ENCODE results near the gene SNRPA1. TPM values are rescaled to one million over a fixed set of nuclear protein-coding genes. Genes with fewer than 3 reads are reported as not detected.

SNRPA1 gene
- total RNA-seq, 2 experiments from 2014 or later, result 121 TPM

- H3K36me3 Mint-ChIP-seq, result peaks cover 28% of the 10 kb centered on the region
- POLR2A ChIA-PET, result no interaction called here
- no peaks in the 10 kb centered on the region for H3K27me3 Mint-ChIP-seq
- H3K4me3 Mint-ChIP-seq, result peak overlapping the region; percentile 78
- H3K9me3 Mint-ChIP-seq, result no peaks in the 10 kb centered on the region
- H3K27ac Mint-ChIP-seq, result peak overlapping the region; percentile 85
- H3K4me1 Mint-ChIP-seq, result peaks cover 79% of the 10 kb centered on the region
- no peak for ATAC-seq (ENCODE audit: low read depth)
- no peak for DNase-seq
Measured at GRCh38 chr15:101244889-101245668, 50.0 kb downstream of the SNRPA1 start.

- ATAC-seq (ENCODE audit: low read depth) (no peak), DNase-seq (no peak)
- H3K9me3 Mint-ChIP-seq, result no peaks in the 10 kb centered on the region
- peak overlapping the region; percentile 78 for H3K4me3 Mint-ChIP-seq
- peak overlapping the region; percentile 85 for H3K27ac Mint-ChIP-seq
- H3K36me3 Mint-ChIP-seq, result peaks cover 26% of the 10 kb centered on the region
- POLR2A ChIA-PET, result interaction anchor here (3.3 to 3.8 kb wide), 2 partner anchors 8 to 116 kb away, joined by 14 to 22 read pairs; partner anchors contain the start of gene CHSY1
- H3K27me3 Mint-ChIP-seq, result no peaks in the 10 kb centered on the region
- H3K4me1 Mint-ChIP-seq, result peaks cover 79% of the 10 kb centered on the region
Measured at GRCh38 chr15:101244036-101244781, 50.8 kb downstream of the SNRPA1 start.

DNA sequence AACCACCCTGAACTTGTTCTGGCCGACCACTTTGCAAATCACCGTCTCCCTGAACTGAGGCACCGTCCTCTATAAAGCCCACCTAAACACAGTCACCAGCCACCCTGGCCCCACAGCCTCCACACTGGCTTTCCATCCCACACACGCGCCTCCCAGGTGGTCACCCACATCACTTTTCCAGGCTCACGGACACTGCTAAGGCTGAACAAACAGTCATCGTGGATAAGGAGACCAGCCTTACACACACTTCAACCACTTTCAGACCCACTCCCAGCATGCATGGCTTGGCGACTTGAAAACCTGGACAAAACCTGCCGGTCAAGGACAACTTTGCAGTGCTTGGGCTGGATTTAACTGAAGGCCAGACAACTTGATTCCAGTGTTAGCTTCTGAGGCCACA lies 51.6 kb downstream of the SNRPA1 start:
- Mint-ChIP-seq H3K27me3 (no peaks in the 10 kb centered on the region), H3K4me1 (peaks cover 82% of the 10 kb centered on the region), H3K4me3 (peak overlapping the region; percentile 78), H3K36me3 (peaks cover 22% of the 10 kb centered on the region), H3K9me3 (no peaks in the 10 kb centered on the region), H3K27ac (peak overlapping the region; percentile 85)
- DNase-seq (no peak), ATAC-seq (ENCODE audit: low read depth) (no peak)
- POLR2A ChIA-PET, result interaction anchor here (1.0 to 3.8 kb wide), 4 partner anchors 9 to 116 kb away, joined by 3 to 22 read pairs (median 10); partner anchors contain the start of genes CHSY1 and SNRPA1

DNA sequence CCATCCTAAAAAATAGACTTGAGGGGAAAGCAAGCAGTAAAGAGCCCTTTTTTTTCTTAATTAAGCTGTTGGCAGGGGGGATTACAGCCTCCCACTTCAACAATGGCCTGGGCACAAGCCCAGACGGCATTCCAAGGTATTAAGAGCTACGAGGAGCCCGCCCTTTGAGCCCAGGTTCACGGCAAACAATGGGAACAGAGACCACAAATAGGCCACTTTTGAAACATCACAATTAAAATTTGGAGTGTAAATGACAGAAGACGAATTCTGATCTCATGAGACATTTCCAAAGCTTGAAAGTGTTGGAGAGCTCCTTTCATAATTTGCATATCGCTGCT lies 52.1 kb downstream of the SNRPA1 start:
- POLR2A ChIA-PET, result interaction anchor here (1.0 to 3.8 kb wide), 7 partner anchors 9 to 117 kb away, joined by 3 to 22 read pairs (median 7); partner anchors contain the start of genes CHSY1 and SNRPA1
- H3K4me1 Mint-ChIP-seq, result peaks cover 81% of the 10 kb centered on the region
- H3K9me3 Mint-ChIP-seq, result no peaks in the 10 kb centered on the region
- H3K27me3 Mint-ChIP-seq, result no peaks in the 10 kb centered on the region
- H3K4me3 Mint-ChIP-seq, result peak overlapping the region; percentile 78
- DNase-seq (no peak), ATAC-seq (ENCODE audit: low read depth) (no peak)
- H3K36me3 Mint-ChIP-seq, result peaks cover 19% of the 10 kb centered on the region
- peak overlapping the region; percentile 85 for H3K27ac Mint-ChIP-seq

- H3K4me3 Mint-ChIP-seq, result peak overlapping the region; percentile 78
- POLR2A ChIA-PET, result interaction anchor here (0.6 to 3.8 kb wide), 9 partner anchors 8 to 116 kb away, joined by 3 to 22 read pairs (median 5); partner anchors contain the start of genes CHSY1 and SNRPA1
- peaks cover 21% of the 10 kb centered on the region for H3K36me3 Mint-ChIP-seq
- DNase-seq (peak; percentile 70), ATAC-seq (ENCODE audit: low read depth) (peak; percentile 83)
- peaks cover 80% of the 10 kb centered on the region for H3K4me1 Mint-ChIP-seq
- no peaks in the 10 kb centered on the region for H3K9me3 Mint-ChIP-seq
- H3K27me3 Mint-ChIP-seq, result no peaks in the 10 kb centered on the region
- peak overlapping the region; percentile 85 for H3K27ac Mint-ChIP-seq
Measured at GRCh38 chr15:101242160-101242998, 52.7 kb downstream of the SNRPA1 start.

DNA sequence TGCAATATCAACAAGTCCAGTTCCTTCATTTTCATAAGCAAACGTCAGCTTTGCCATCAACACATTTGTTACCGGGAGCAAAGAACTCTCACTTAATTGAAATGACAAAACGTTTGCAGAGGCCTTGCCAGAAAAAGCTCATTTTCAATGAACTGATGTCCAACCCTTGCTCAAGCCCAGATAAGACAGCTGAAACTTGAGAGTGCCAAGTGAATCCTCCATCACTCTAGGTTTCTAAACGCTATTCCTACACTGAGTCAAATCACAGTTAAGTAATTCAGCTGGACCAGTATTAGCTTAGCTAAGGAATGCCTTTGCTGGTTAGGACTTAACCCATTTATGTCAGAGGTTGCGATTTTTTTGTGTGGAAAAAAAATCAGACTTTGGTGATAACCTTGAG lies 54.7 kb downstream of the SNRPA1 start:
- Mint-ChIP-seq H3K27me3 (no peaks in the 10 kb centered on the region), H3K4me3 (no peak overlapping the region), H3K9me3 (no peaks in the 10 kb centered on the region), H3K36me3 (peaks cover 23% of the 10 kb centered on the region), H3K27ac (no peak overlapping the region), H3K4me1 (peaks cover 65% of the 10 kb centered on the region)
- DNase-seq (no peak), ATAC-seq (ENCODE audit: low read depth) (no peak)
- POLR2A ChIA-PET, result interaction anchor here (0.8 to 1.3 kb wide), 2 partner anchors 10 to 114 kb away, joined by 3 to 4 read pairs; no protein-coding TSS in a partner anchor

- Mint-ChIP-seq H3K27me3 (no peaks in the 10 kb centered on the region), H3K9me3 (no peaks in the 10 kb centered on the region), H3K4me1 (peaks cover 59% of the 10 kb centered on the region), H3K36me3 (peaks cover 29% of the 10 kb centered on the region), H3K4me3 (peak overlapping the region; percentile 64), H3K27ac (peak overlapping the region; percentile 77)
- ATAC-seq (ENCODE audit: low read depth), result no peak
- no peak for DNase-seq
- POLR2A ChIA-PET, result interaction anchor here (1.3 kb wide), 1 partner anchor 11 kb away, joined by 4 read pairs; no protein-coding TSS in a partner anchor
Measured at GRCh38 chr15:101239724-101240136, 55.3 kb downstream of the SNRPA1 start.

DNA sequence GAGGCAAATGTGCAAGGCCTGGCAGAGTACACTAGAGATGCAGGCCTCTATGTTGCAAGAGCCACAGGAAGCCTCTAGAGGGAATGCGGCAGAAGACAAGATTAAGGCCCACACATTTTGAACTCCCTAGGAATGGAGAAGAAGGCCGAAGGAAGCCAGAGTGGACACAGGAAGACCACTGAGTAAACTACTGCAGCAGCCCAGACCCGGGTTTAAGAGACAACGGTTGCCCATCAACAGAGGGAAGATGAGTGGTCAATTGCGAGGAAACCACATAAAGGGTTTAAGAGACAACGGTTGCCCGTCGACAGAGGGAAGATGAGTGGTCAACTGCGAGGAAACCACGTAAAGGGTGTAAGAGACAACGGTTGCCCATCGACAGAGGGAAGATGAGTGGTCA lies 57.8 kb downstream of the SNRPA1 start:
- Mint-ChIP-seq H3K27me3 (no peaks in the 10 kb centered on the region), H3K9me3 (no peaks in the 10 kb centered on the region), H3K27ac (no peak overlapping the region), H3K4me3 (no peak overlapping the region), H3K4me1 (peaks cover 47% of the 10 kb centered on the region), H3K36me3 (peaks cover 48% of the 10 kb centered on the region)
- DNase-seq, result no peak
- POLR2A ChIA-PET, result no interaction called here
- no peak for ATAC-seq (ENCODE audit: low read depth)

GRCh38 chr15:101233651-101234280 lies 61.3 kb downstream of the SNRPA1 start:
- ATAC-seq (ENCODE audit: low read depth), result no peak
- Mint-ChIP-seq H3K27me3 (no peaks in the 10 kb centered on the region), H3K4me1 (peaks cover 30% of the 10 kb centered on the region), H3K36me3 (peaks cover 68% of the 10 kb centered on the region), H3K9me3 (peaks cover 3% of the 10 kb centered on the region), H3K27ac (no peak overlapping the region), H3K4me3 (no peak overlapping the region)
- DNase-seq, result no peak
- POLR2A ChIA-PET, result no interaction called here

DNA sequence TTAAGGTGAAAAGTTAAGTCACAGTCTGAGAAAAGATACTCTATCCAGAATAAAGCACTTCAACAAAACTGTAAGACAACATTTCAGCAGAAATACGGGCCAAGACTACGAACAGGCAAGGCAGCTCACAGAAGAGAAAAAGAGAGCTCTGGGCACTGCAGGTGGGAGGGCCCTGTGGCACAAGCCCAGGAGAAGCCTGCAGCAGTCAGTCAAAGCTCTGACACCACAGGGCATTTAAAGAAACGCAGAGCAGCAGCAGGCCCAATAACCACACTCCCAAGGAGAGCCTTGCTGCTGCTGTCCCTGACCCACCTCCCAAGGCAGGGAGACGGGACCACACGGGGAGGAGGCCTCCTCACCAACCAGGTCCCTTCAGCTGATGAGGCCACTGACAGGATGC lies 62.4 kb downstream of the SNRPA1 start:
- Mint-ChIP-seq H3K4me1 (peaks cover 31% of the 10 kb centered on the region), H3K27me3 (no peaks in the 10 kb centered on the region), H3K4me3 (no peak overlapping the region), H3K36me3 (peaks cover 76% of the 10 kb centered on the region), H3K27ac (no peak overlapping the region), H3K9me3 (peaks cover 9% of the 10 kb centered on the region)
- POLR2A ChIA-PET, result no interaction called here
- ATAC-seq (ENCODE audit: low read depth) (no peak), DNase-seq (no peak)
